Thoracic aorta (tissue), 2 donors: Measurements from ENCODE around the gene HCST. TPM values are rescaled to one million over a fixed set of nuclear protein-coding genes. Genes with fewer than 3 reads are reported as not detected.

Experiments used
- ATAC-seq: fragments of 150-250 bp; one replicate; pipeline ENCODE4 v1.8.0; 2017; ENCODE audit warnings: low read depth; ENCODE audit not compliant: insufficient number of reproducible peaks, low FRiP score
- DNase-seq: peaks from one replicate; pipeline ENCODE4 v3.0.0-alpha.2; 2020; ENCODE audit warnings: low spot score
- H3K27ac ChIP-seq, 2 donors: fragments of 200-600 bp; sonication (generic); 1 replicate in 1 of 2; 2 replicates in 1 of 2; pipeline ENCODE4 v1.5.1; 2016; ENCODE audit warnings: mild to moderate bottlenecking in 2 of 2, moderate library complexity in 2 of 2
- H3K27me3 ChIP-seq: fragments of 200-600 bp; sonication (generic); replicated peaks from 2 replicates; pipeline ENCODE4 v1.6.0; 2016; ENCODE audit warnings: mild to moderate bottlenecking; ENCODE audit not compliant: insufficient read depth
- H3K36me3 ChIP-seq: fragments of 200-600 bp; sonication (generic); one replicate; pipeline ENCODE4 v1.5.1; 2016
- H3K4me1 ChIP-seq, 2 donors: fragments of 200-600 bp; sonication (generic); 1 replicate in 1 of 2; 2 replicates in 1 of 2; pipeline versions ENCODE4 v1.5.1 to v1.6.0; 2016; ENCODE audit warnings: low read depth in 2 of 2, mild to moderate bottlenecking in 1 of 2; ENCODE audit not compliant: control insufficient read depth in 1 of 2
- H3K4me3 ChIP-seq: fragments of 200-600 bp; sonication (generic); 2 replicates; pipeline ENCODE4 v1.5.1; 2016; ENCODE audit warnings: mild to moderate bottlenecking
- H3K9me3 ChIP-seq: fragments of 200-600 bp; sonication (generic); 2 replicates; pipeline ENCODE4 v1.5.1; 2016
- total RNA-seq, 2 donors: library from RNA; depleted of rRNA; stranded (reverse); fragments of >200 nt; gene quantifications; one replicate each; pipeline versions ENCODE4 v1.1.0 to v1.2.3, GENCODE V29; 2016
- TF ChIP-seq, protein P1 (sequence below): fragments of 200-600 bp; sonication (generic); IDR thresholded peaks from one replicate; pipeline ENCODE4 v1.5.1; 2019; ENCODE audit warnings: antibody characterized with exemption

The HCST gene
- total RNA-seq, 2 donors from 2014 or later: 4.5 to 13.2 TPM

DNA sequence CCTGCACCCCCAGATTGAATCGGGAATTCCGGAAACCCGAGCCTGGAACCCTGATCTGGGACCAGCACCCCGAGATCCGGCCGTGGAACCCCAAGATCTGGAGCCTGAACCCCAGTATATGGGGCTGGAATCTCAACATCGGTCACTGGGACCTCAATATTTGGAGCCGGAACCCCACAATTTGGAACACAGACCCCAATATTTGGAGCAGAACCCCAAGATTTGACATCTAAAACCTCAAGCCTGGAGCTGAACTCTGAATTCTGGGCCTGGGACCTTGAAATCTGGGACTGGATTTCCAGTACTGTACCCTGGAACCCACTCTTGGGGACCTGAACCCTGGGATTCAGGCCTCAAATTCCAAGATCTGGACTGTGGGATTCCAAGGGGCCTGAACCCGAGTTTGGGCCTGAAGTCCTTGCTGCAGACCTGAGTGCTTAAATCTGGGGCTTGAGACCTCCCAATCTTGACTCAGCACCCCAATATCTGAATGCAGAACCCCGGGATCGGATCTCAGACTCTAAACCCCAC, 34.5 kb downstream of the HCST start:
- Histone ChIP-seq H3K4me3 (peak overlapping the region; percentile 95), H3K4me1 (peaks cover 11 to 34% of the 10 kb centered on the region in 2 donors), H3K9me3 (no peaks in the 10 kb centered on the region), H3K36me3 (peaks cover 3% of the 10 kb centered on the region), H3K27me3 (no peaks in the 10 kb centered on the region), H3K27ac (peak overlapping the region; percentile 60 to 86)
- DNase-seq (no peak), ATAC-seq (no peak)
- TF ChIP-seq, protein P1, sequence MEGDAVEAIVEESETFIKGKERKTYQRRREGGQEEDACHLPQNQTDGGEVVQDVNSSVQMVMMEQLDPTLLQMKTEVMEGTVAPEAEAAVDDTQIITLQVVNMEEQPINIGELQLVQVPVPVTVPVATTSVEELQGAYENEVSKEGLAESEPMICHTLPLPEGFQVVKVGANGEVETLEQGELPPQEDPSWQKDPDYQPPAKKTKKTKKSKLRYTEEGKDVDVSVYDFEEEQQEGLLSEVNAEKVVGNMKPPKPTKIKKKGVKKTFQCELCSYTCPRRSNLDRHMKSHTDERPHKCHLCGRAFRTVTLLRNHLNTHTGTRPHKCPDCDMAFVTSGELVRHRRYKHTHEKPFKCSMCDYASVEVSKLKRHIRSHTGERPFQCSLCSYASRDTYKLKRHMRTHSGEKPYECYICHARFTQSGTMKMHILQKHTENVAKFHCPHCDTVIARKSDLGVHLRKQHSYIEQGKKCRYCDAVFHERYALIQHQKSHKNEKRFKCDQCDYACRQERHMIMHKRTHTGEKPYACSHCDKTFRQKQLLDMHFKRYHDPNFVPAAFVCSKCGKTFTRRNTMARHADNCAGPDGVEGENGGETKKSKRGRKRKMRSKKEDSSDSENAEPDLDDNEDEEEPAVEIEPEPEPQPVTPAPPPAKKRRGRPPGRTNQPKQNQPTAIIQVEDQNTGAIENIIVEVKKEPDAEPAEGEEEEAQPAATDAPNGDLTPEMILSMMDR: no peak

DNA sequence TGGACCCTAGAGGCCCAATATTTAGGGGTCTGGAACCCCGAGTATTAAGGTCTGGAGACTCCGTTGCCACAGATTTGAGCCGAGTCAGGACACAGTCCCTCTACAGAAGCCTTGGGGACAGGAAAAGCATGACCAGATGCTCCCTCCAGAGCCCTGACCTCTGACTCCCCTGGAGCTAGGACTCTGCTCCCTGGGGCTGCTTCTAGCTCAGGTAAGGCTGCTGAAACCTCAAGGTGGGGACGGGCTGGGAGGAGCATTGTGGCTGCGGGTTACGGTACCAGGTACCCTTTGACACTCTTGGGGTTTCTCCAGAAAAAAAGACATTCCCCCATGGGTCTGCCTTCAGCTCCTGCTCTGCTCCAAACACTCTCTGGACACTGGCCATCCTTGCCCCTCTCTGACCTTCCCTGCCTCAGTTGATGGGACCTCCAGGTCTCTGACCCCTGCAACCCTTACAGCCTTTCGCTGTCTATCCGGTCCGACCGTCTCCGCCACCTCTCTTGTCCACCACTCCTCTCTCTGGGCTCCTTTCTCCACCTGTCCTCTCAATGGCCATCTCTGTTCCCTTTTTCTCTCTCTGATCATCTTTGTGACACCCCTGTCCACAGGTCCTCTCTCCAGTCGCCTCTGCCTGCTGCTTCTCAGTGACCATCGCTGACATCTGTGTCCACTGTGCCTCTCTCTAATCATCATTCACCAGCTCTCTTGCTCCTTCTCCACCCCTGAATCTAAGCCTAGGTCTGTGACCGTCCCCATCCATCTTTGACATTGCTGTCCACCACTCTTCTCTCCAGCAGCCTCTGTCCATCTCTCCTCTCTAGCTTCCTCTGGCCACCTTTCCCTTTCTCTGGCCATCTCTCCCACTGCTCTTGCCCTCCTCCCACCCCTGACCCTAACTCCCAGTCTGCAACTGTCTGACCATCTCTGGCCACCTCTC, 35.3 kb downstream of the HCST start:
- TF ChIP-seq, protein P1: no peak
- no peak for DNase-seq
- peak overlapping the region; percentile 60 to 86 for H3K27ac ChIP-seq

DNA sequence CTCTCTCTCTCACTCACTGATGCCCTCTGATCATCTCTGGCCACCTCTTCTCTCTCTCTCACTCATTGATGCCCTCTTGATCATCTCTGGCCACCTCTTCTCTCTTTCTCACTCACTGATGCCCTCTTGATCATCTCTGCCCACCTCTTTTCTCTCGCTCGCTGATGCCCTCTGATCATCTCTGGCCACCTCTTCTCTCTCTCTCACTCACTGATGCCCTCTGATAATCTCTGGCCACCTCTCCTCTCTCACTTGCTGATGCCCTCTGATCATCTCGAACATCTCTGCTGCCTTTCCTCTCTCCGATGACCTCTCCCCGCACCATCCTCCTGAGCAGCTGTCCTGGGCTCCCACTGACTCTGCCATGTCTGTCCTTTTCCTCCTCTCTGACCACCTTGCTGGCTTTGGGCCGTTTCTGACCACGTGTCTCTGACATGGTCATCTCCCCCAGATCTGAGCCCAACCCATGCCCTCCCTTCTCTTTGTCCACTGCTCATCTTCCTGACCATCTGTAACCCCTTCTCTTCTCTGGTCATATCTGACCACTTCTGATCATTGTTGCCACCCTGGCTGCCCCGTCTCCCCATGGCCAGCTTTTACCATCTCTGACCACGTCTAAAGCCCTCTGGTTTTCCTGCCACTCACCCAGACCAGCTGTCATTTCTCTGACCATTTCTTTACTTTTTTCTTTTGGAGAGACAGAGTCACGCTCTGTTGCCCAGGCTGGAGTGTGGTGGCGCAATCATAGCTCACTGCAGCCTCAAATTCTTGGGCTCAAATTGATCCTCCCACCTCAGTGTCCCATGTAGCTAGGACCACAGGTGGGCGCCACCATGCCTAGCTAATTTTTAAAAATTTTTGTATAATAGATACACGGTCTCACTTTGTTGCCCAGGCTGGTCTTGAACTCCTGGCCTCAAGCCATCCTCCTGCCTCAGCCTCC, 36.2 kb downstream of the HCST start:
- no peak overlapping the region for H3K27ac ChIP-seq
- H3K9me3 ChIP-seq: no peaks in the 10 kb centered on the region
- H3K27me3 ChIP-seq: no peaks in the 10 kb centered on the region
- TF ChIP-seq, protein P1: no peak
- peaks cover 11 to 31% of the 10 kb centered on the region in 2 donors for H3K4me1 ChIP-seq
- DNase-seq: no peak
- H3K36me3 ChIP-seq: peaks cover 3% of the 10 kb centered on the region
- no peak for ATAC-seq
- peak overlapping the region; percentile 95 for H3K4me3 ChIP-seq

More for the DNA sequence above, 35.3 kb downstream of the HCST start:
- Histone ChIP-seq H3K4me1 (peaks cover 11 to 31% of the 10 kb centered on the region in 2 donors), H3K9me3 (no peaks in the 10 kb centered on the region), H3K36me3 (peaks cover 3% of the 10 kb centered on the region), H3K27me3 (no peaks in the 10 kb centered on the region), H3K4me3 (peak overlapping the region; percentile 95)
- ATAC-seq: no peak

DNA sequence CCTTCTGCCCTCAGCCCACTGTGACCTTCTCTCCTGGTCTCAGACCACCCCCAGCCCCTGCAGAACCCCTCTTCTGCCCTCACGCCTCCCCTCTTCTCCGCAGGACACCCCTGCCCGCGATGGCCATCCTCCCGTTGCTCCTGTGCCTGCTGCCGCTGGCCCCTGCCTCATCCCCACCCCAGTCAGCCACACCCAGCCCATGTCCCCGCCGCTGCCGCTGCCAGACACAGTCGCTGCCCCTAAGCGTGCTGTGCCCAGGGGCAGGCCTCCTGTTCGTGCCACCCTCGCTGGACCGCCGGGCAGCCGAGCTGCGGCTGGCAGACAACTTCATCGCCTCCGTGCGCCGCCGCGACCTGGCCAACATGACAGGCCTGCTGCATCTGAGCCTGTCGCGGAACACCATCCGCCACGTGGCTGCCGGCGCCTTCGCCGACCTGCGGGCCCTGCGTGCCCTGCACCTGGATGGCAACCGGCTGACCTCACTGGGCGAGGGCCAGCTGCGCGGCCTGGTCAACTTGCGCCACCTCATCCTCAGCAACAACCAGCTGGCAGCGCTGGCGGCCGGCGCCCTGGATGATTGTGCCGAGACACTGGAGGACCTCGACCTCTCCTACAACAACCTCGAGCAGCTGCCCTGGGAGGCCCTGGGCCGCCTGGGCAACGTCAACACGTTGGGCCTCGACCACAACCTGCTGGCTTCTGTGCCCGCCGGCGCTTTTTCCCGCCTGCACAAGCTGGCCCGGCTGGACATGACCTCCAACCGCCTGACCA, 37.2 kb downstream of the HCST start:
- TF ChIP-seq, protein P1: no peak
- no peak for DNase-seq
- no peak overlapping the region for H3K4me3 ChIP-seq
- H3K36me3 ChIP-seq: peaks cover 3% of the 10 kb centered on the region
- ATAC-seq: no peak
- no peak overlapping the region for H3K27ac ChIP-seq
- no peaks in the 10 kb centered on the region for H3K9me3 ChIP-seq
- H3K27me3 ChIP-seq: no peaks in the 10 kb centered on the region
- H3K4me1 ChIP-seq: peaks cover 11 to 31% of the 10 kb centered on the region in 2 donors
